HT-29 (cell line): Measurements from ENCODE around the gene FAM3A. TPM values are rescaled to one million over a fixed set of nuclear protein-coding genes. Genes with fewer than 3 reads are reported as not detected.

ENCODE experiments used
- DNase-seq: peaks from one replicate; pipeline ENCODE4 v3.0.0-alpha.2; 2015; ENCODE audit warnings: low spot score
- total RNA-seq: library from RNA; depleted of rRNA; stranded (reverse); fragments of >200 nt; shearing (Covaris generic); gene quantifications from 2 replicates; pipeline ENCODE4 v1.2.3, GENCODE V29; 2014

FAM3A gene
- total RNA-seq, 1 experiment from 2014 or later, result 89.0 TPM

DNA sequence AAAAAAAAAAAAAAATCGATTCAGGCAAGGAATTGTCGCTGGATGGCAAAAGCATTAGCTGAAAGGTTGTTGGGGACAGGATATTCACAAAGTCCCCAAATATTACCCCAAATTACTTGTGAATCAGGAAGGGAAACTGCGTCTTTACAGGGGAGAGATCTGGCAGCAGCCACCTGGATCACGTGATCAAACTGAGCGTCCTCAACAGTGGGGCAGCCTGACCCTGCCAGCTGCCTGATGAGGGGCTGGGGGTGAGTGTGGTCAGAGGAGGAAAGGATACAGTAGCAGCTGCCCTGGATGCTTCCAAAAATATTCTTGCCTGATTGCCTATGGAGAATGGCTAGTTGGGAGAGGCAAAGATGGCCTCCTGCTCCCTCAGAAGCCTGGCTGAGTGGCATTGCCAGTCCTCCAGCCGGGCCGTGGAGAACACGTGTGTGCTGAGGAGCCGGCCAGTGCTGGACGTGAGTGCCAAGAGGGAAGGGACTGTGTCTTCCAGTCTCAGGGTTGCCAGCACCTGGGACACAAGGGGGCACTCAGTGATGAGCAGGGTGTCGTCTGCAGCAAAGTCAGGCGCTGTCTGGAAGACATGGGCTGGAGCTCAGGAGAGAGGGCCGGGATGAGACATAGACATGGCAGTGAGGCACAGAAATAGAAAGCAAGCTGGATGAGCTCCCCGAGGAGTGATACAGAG is 34.0 kb downstream of the FAM3A start:
- no peak for DNase-seq

DNA sequence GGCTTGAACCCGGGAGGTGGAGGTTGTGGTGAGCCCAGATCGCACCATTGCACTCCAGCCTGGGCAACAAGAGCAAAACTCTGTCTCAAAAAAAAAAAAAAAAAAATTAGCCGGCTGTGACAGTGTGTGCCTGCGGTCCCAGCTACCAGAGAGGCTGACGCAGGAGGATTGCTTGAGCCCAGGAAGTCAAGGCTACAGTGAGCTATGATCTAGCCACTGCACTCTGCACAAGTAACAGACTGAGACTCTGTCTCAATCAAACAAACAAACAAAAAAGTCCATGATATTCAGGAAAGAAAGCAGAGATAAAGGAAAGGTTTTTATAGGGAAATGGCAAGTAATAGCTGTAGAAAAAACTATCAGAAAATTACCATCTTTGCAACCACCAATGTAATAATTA is 34.8 kb downstream of the FAM3A start:
- no peak for DNase-seq

DNA sequence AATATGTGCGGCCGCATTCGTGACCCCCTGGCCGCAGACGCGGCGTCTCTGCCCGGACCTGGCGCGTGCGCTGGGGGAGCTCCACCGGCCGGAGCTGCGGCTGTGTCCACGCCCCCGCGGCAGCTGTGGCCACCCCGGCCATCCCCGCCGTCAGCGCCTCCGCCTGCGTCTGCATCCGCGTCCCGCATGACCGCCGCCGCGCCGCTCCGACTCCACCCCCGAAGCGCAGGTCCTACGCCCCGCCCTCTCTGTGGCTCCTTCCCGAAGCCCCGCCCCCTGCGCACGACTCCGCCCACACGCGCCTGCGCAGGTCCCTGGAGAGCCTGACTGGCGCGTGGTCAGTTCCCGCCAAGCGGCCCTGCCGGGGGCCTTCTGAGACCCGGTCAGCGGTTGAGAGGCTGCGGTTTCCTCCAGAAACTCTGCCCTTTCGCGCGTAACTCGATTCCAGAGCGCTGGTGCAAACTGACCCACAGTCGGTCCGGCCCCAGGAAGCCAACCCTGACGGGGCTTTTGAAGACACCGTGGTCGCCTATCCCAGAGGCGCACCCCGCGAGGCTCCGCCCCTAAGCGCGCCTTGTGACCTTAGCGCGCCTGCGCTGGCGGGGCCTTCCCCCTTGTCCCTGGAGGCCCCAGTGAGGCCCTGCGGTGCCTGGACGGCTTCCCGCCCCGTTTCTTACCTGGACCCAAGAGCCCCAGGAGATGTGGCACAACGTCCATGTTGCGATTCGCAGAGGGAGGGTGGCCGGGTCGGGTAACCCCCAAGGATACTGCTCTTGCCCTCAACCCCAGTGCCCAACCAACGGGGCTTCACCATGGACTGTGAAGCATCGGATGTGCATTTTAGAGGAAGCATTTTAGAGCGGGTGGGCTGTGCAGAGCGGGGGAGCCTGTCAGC is 37.1 kb downstream of the FAM3A start, which contains the start of gene LAGE3:
TSS of gene LAGE3 (minus strand) at position 554 of the 895 bp plus-strand sequence. CDS start at position 188, 366 bp downstream.
- DNase-seq, result peak; percentile 93

DNA sequence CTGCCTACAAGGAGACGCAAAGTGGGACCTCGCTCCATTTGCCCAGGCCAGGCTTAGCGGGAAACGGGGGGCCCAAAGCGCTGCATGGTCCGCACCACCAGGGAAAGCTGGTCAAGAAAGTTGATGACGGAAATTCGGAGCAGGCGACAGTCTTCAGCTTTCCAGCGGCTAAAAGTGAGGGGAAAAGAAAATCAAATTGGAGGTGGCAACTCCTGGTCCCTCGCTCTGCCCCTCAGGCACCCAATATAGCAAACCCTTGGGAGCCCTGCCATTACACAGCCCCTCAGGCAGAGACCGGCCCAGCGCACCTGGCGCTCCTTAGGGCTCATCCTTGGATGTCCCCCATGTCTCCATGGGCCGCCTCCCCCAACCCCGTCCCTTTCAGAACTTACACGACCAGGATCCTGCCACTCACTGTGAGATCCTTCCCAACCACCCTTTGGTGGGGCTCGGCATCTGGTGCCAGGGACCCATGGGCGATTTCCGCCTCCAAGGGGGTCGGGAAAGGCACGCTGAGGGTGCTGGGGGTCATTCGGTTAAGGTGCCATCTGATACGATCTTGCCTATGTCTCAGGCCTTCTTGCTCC is 38.0 kb downstream of the FAM3A start:
- DNase-seq, result no peak

DNA sequence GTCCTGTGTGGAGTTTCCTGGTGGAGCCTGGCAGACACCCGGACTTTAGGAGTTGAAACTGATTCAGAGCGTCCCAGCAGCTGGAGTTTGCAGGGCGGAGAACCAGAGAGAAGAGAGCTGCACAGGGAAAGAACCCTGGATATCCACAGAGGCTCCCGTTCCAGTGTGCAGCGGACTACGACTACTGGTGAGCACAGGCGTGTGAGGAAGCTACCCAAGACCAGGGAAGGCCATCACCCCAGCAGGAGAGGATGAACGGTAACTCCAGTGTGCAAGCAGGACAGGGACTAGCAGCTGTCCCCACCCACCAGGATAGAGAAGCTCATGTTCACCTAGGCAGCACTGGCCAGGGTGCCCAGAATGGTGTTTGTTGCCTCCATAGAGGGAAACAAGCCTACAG is 39.2 kb downstream of the FAM3A start:
- DNase-seq, result no peak

DNA sequence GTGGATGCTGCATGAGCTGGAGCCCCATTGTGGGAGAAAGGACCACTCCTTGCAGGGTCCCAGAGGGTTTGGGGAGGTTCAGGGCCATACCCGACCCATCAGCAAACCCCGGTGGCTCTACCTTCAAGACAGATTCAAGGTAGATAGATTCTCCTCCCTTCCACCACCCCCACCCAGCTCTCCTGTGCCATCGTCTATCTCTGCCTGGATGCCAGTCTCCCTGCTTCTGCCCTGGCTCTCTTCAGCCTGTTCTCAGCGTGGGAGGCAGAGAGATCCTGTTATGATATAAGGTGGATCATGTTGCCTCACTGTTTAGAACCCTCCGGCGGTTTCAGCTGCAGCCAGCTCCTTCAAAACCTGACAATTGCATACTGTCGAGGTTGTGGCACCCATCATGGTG is 42.3 kb downstream of the FAM3A start:
- DNase-seq, result no peak

DNA sequence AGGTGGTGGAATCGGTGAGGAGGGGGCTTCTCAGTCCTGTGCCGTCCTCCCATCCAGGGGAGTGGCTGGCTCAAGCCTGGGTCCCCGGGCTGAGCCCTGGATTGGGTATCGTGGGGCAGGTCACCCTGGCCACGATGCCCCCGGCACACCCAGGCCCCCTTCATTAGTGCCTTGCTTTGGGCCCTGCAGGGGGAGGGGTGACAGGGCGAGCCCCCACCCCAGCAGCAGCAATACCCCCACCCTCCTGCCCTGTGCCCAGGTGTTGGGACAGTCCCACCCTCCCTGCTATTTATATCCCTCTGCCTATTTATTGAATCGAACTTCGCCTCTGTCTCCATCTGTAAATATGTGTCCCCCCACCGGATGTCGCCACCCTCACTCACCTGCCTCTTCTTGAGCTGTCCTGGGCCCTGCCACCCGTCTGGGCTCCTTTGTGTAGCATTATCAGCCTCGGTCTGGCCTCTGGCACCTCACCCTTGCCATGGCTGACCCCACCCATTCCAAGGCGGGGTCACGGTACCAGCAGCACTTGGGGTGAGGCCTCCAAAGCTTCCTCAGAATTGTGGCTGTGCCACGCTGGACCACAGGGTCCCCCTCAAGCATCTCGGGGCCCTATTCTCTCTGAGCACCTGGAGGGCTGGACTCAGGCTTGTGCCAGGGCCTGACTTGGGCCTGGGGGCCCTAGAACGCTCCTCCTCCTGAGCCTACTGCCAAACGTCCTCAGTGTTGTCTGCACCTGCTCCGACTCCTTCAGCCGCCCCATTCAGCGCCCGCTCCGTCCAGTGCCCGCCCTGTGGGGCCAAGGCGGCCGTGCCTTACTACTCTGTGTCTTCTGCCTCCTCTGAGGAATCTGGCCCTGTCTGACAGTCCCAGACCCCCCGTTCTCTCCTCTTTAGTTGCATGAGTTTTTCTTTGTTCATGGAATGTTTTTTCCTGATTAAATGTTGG is 43.1 kb downstream of the FAM3A start:
- no peak for DNase-seq

DNA sequence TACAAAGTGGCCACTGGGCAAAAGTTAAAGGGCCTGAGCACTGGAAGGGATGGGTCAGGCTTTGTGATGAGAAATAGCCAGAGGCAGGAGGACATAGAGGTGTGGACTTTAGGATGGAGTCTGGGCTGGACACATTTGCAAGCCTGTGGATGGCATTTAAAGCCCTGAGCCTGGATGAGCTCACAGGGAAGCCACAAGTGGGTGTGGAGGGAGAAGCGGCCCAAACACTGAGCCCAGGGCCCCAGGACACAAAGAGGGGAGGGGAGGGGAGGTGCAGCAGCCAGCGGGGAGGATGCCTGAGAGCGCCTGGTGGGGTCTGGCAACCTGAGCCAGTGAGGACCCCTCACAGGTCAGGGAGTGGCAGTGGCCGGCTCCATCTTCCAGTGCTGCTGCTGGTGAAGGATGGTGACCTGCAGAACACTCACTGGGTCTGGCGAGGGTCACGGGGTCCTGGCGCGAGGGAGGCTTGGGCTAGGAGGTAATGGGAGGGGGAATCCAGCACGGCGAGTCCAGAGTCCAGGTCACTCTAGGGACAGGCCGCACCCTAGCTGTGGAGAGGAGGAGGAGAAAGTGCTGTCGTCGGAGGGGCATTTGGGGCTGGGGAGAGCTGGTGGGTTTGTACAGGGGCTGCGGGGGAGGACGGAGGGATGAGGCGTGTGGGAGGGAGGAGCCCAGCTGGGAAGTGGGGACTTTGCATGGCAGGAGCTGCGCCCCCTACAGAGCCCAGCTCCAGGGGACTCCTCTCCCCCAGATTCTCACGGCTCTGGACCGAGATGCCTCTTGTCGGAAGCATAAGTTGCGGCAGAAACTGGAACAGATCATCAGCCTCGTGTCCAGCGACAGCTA is 44.0 kb downstream of the FAM3A start:
- no peak for DNase-seq

DNA sequence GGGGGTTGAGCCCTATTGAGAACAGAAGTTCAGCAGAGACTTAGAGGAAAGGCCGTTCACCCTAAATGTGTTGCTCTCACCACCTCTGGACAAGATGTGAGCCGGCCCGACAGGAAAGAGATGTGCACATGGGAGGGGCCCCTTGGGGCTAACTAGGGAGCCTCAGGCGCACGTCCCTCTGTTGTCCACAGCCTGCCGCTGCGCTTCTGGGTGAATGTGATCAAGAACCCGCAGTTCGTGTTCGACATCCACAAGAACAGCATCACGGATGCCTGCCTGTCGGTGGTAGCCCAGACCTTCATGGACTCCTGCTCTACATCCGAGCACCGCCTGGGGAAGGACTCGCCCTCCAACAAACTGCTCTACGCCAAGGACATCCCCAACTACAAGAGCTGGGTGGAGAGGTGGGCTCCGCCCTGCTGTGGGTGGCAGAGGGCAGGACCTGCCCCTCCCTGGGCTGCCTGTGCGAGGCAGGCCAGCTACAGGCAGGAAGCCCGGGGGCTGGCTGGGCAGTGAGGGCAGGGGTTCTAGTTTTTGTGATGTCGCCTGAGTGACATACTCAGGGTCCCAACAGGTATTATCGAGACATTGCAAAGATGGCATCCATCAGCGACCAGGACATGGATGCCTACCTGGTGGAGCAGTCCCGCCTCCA is 45.0 kb downstream of the FAM3A start:
- DNase-seq, result no peak

DNA sequence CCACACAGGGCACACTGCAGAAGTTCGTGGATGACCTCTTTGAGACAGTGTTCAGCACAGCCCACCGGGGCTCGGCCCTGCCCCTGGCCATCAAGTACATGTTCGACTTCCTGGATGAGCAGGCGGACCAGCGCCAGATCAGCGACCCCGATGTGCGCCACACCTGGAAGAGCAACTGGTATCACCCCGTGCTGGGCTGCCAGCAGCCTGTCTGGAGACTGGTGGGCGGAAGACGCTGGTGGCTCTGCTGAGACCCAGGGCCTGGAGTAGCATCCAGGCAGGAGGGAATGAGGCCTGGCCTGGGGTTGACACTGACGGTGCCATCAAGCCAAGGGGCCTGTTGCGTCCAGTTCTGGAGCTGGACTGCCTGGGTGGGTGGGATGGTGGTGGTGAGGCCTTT is 45.6 kb downstream of the FAM3A start:
- no peak for DNase-seq

DNA sequence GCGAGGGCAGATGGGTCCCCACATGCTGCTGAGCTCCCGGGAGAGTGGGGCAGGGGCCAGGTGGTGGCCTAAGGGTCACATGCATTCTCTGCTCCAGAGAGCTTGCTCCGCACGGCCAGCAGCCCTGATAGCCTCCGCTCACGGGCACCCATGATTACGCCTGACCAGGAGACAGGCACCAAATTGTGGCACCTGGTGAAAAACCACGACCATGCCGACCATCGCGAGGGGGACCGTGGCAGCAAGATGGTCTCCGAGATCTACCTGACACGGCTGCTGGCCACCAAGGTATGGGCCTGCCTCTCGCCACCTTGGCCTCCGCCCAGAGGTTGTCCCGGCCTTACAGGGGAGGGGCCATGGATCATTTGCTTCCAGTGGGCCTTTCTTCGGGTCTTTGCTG is 46.2 kb downstream of the FAM3A start:
- no peak for DNase-seq

DNA sequence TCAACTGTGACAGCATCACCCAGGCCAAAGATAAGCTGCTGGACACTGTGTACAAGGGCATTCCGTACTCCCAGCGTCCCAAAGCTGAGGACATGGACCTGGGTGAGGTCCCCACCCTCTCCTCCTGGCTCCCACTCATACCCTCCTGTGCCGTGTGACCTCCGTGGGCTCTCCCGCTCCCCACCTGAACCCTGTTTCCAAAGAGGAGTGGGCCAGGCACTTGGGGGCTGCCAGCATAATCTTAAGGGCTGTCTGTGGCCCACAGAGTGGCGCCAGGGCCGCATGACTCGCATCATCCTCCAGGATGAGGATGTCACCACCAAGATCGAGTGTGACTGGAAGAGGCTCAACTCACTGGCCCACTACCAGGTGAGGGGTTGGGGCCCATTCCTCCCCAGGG is 46.9 kb downstream of the FAM3A start:
- no peak for DNase-seq

DNA sequence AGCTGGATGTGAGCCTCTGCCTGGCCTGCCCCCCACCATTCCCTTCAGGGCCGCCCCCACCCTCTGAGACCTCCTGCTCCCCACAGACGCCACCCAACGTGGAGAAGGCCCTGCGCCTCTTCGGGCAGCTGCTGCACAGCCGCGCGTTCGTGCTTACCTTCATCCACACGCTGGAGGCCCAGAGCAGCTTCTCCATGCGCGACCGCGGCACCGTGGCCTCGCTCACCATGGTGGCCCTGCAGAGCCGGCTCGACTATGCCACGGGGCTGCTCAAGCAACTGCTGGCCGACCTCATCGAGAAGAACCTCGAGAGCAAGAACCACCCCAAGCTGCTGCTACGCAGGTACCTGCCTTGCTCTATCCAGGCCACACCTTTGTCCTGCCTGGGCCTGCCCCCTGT is 47.8 kb downstream of the FAM3A start:
- DNase-seq, result no peak

DNA sequence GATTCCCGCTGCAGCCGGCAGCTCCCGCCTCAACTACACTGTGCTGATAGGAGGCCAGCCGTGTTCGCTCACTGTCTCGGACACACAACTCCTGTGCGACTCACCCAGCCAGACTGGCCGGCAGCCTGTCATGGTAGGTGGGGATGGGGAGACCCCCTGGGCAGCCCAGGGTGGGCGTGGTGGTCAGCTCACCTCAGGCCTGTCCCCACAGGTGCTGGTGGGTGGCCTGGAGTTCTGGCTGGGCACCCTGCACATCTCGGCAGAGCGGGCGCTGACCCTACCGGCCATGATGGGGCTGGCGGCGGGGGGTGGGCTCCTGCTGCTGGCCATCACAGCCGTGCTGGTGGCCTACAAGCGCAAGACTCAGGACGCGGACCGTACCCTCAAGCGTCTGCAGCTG is 48.5 kb downstream of the FAM3A start:
- DNase-seq, result no peak

DNA sequence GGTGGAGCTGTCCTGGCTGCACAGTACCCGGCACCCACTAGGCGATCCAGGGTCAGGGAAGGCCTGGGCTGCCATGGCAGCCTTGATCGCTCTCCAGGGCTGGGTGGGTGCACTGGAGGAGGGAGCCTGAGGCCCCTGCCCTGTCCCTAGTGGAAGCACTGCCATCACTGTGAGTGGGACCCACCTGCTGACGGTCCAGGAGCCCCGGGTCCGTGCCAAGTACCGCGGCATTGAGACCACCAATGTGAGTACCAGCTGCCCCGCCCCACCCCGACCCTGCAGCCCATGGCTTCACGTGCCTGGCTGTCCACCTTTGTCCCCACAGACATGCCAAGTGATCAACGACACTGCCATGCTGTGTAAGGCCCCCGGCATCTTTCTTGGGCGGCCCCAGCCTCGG is 49.1 kb downstream of the FAM3A start:
- DNase-seq, result no peak

DNA sequence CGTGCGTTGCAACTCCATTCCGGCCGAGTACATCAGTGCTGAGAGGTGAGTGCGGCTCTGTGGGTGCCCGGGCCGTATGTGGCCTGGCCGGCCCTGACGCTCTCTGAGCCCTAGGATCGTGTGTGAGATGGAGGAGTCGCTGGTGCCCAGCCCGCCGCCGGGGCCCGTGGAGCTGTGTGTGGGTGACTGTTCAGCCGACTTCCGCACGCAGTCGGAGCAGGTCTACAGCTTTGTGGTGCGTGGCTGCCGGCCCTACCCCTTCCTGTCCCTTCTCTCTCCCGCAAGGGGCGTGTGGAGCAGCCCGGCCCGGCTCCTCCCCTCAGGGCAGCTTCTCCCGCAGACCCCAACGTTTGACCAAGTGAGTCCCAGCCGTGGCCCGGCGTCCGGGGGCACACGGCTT is 50.0 kb downstream of the FAM3A start:
- no peak for DNase-seq

DNA sequence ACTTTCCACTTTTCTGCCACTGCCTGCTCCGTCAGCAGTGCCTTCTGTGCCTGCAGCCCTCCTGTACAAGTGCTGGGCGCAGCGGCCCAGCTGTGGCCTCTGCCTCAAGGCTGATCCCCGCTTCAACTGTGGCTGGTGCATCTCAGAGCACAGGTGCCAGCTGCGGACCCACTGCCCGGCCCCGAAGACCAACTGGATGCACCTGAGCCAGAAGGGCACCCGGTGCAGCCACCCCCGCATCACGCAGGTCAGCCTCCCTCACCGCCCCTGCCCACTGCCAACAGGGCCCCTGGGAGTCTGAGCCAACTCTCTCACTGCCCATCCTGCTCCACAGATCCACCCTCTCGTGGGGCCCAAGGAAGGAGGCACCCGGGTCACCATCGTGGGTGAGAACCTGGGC is 50.4 kb downstream of the FAM3A start:
- no peak for DNase-seq

DNA sequence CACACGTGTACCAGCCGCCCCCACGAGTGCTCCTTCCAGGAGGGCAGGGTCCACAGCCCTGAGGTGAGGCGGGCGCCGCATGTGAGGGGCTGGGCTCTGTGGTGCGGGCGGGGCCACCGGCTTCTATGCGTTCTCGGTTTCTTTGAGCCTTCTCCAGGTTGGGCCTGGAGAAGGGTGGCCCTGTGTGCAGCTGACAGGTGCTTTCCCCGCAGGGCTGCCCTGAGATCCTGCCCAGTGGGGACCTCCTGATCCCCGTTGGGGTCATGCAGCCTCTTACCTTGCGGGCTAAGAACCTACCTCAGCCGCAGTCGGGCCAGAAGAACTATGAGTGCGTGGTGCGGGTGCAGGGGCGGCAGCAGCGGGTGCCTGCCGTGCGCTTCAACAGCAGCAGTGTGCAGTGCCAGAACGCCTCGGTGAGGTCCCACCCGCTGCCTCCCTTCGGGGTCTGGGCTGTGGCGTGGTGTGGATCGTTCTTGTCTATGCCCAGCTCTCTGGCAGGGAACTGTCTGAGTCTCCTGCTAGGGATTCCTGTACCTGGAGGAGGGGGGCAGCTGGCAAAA is 51.1 kb downstream of the FAM3A start:
- no peak for DNase-seq

DNA sequence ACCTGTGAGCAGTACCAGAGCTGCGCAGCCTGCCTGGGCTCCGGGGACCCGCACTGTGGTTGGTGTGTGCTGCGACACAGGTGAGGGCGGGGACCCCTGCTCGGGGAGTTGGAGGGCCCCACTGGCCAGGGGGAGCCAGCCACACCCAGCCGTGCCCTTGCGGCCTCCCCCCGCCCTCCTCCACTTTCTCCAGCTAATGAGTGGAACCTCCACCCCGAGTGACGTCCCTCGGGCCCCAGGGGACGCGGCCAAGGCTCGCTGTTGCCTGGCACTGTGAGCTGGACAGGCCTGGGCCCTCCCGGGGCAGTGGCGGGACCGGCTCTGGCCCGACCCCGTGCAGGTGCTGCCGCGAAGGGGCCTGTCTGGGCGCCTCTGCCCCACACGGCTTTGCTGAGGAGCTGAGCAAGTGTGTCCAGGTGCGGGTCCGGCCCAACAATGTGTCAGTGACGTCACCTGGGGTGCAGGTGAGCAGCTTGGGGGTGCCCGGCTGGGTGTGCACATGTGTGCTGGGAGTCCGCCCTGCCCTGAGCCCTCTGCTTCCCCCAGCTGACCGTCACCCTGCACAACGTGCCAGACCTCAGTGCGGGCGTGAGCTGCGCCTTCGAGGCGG is 52.3 kb downstream of the FAM3A start:
- DNase-seq, result no peak
